H1 (cell line): ENCODE measurements around the gene ANXA4.

Source experiments
- ATF3 ChIP-seq: IDR thresholded peaks from 2 replicates; pipeline ENCODE4 v1.6.1; 2011; ENCODE audit warnings: low read depth, mild to moderate bottlenecking, low read length; ENCODE audit not compliant: insufficient read depth
- SIN3A ChIP-seq, 2 experiments: IDR thresholded peaks in 1 of 2; conservative IDR thresholded peaks in 1 of 2; 2 replicates each; pipeline ENCODE4 v1.6.1; 2011 to 2012; ENCODE audit warnings: low read length in 2 of 2, improper control_type of control experiment in 1 of 2, low read depth in 1 of 2, mild to moderate bottlenecking in 1 of 2

- TF ChIP-seq SIN3A (conservative IDR thresholded peaks at IDR 0.05 in 1 of 2, IDR thresholded peaks at IDR 0.05 in 1 of 2; ENCODE audit: low read depth in 1 of 2, low read length in 2 of 2) (no peak), ATF3 (no peak)
Measured at GRCh38 chr2:69768789-69769188, 26.9 kb downstream of the ANXA4 start.
